A172 (cell line): Measurements from ENCODE around the gene ACYP2. TPM values are rescaled to one million over a fixed set of nuclear protein-coding genes. Genes with fewer than 3 reads are reported as not detected.
"Not testable (repeated sequence)": the region's sequence is repeated elsewhere in the genome, so short reads cannot be mapped to it uniquely, and the experiment has no call there.

Experiments
- DNase-seq: peaks from one replicate; pipeline ENCODE4 v3.0.0-alpha.2; 2015; ENCODE audit warnings: low spot score
- total RNA-seq: library from RNA; depleted of rRNA; stranded (reverse); fragments of >200 nt; shearing (Covaris generic); gene quantifications from 2 replicates; pipeline ENCODE4 v1.2.3, GENCODE V29; 2014; rRNA removed

The ACYP2 gene
- 6.4 and 8.9 TPM in 2 replicates for total RNA-seq

DNA sequence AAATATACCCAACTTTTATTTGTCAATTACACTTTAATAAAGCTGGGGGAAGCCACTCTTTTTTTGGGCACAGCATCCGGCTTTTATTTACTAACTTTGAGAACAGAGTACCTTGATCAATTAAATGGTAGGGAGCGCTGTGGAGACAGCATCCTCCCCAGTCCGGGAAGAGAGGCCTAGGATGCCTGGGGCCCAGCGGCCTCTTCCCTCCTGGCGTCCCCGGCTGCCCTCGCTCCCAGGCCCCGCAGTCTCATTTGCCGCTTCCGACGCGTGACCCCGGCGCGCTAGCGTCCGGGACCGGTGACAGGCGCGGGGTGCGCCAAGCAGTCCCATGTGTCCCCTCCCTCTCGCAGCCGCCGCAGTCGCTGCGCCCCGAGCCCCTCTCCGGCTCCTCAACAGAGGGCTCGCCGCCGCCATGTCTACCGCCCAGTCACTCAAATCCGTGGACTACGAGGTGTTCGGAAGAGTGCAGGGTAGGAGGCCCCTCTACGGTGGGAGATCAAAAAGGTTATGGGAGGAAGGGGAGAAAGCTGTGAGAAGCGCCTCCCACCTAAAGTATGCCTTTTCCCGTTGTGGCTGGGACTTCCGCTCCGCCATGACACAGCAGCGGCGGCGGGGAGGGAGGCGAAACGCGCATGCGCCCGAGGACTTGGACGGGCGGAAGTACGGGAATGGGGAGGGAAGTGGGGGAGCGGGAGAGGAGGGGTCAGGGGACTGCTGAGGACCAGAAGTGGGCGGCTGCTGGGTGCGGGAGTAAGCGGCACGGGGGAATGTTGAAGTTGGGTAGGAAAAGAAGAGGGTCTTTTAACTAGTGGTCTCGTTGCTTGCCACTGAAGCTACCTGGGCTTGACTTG lies at the start of gene ACYP2:
Gene ACYP2 (plus strand): TSS at position 332 of the 854 bp plus-strand sequence.
- DNase-seq, result peak; percentile 89

DNA sequence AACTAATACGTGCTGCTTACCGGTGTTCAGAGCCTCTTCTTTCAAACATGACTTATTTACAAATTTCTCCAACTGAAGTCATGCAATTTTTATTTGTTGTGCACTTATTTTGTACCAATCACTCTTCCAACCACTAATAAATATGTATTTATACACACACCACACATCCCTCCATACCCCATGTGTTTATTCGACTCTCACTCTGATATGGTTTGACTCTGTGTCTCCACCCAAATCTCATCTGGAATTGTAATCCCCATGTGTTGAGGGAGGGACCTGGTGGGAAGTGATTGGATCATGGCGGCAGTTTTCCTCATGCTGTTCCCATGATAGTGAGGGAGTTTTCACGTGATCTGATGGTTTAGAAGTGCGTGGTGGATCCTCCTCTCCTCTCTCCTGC lies 49.5 kb upstream of the ACYP2 start:
- DNase-seq, result no peak

DNA sequence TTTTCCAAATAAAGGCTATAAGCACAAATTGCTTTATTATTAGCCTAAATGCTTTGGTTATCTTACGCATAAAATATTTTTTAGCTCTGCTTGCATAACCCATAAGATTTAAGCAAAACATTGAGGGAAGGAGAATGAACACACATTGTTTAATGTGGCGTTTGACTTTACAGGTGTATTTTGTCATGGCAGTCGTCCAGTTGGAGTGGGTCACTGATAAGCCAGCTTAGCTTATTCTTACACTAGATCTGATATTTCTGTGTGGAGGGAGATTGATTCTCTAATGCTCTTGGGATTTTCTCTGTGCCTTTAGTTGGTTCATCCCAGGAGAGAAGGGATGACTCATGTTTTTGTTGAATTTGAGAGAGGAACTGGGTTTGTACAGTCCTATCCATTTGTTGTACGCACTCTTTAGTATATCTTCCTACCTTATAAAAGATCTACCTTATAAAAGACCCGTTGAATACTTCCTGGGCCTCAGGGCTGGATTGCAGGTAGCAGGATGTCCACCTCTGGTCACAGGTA lies 47.5 kb upstream of the ACYP2 start:
- no peak for DNase-seq

DNA sequence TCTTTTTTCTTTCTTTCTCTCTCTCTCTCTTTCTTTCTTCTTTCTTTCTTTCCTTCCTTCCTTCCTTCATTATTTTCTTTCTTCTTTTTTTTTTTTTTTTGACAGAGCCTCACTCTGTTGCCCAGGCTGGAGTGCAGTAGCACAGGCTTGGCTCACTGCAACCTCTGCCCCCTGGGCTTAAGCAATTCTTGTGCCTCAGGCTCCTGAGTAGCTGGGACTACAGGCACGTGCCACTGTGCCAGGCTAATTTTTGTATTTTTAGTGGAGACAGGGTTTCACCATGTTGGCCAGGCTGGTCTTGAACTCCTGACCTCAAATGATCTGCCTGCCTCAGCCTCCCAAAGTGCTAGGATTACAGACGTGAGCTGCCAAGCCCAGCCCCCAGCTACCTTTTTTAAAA lies 42.9 kb upstream of the ACYP2 start:
- not testable (repeated sequence) for DNase-seq

DNA sequence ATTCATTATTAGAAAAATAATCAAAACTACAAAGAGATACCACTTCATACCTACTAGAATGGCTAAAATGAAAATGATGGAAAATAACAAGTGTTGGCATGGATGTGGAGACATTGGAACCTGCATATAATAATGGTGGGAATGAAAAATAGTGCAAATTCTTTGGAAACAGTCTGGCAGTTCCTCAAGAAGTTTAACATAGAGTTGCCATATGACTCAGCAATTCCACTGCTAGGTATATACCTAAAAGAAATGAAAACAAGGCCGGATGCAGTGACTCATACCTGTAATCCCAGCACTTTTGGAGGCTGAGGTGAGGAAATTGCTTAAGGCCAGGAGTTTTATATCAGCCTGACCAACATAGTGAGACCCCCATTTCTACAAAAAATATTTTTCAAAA lies 41.6 kb upstream of the ACYP2 start:
- DNase-seq, result peak; percentile 94

DNA sequence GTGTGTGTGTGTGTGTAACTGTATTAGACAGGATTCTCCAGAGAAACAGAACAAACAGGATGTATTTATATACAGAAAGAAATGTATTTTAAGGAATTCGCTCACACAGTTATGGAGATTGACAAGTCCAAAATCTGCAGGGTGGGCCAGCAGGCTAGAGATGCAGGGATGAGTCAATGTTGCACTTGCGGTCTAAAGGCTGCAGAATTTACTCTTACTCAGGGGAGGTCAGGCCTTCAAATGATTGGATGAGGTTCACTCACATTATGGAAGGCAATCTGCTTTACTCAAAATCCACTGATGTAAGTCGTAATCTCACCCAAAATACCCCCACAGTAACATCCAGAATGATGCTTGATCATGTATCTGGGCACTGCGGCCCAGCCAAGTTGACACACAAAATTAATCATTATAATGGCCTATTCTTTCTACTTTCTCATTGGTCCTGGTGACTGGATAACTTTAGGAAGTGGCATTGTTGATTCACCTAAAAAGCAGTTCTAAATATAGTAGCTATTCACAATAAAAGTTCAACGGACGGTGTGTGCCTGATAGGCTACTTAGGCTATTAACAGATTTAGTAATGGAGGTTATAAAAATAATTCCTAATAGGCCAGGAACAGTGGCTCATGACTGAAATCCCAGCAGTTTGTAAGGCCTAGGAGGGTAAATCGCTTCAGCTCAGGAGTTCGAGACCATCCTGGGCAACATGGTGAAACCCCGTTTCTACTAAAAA lies 40.6 kb upstream of the ACYP2 start:
- DNase-seq, result peak; percentile 91

DNA sequence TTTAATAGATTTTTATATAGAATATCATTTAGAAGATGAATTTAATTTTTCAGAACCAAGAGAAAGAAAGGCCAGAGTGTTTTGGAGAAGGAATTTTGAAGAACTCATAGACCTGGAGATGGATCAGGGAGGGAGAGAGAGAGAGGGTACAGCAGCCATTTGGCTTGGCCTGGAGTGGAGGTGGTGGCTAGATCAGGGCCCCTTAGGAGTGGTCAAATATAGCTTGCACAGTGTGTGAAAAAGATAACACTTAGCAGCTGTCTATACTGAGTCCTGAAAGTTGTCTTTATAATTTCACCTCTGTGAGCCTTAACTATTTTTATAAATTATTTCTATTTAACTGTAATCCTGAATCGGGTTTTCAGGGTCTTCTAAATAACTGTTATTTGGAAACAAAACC lies 38.8 kb upstream of the ACYP2 start:
- DNase-seq, result no peak

DNA sequence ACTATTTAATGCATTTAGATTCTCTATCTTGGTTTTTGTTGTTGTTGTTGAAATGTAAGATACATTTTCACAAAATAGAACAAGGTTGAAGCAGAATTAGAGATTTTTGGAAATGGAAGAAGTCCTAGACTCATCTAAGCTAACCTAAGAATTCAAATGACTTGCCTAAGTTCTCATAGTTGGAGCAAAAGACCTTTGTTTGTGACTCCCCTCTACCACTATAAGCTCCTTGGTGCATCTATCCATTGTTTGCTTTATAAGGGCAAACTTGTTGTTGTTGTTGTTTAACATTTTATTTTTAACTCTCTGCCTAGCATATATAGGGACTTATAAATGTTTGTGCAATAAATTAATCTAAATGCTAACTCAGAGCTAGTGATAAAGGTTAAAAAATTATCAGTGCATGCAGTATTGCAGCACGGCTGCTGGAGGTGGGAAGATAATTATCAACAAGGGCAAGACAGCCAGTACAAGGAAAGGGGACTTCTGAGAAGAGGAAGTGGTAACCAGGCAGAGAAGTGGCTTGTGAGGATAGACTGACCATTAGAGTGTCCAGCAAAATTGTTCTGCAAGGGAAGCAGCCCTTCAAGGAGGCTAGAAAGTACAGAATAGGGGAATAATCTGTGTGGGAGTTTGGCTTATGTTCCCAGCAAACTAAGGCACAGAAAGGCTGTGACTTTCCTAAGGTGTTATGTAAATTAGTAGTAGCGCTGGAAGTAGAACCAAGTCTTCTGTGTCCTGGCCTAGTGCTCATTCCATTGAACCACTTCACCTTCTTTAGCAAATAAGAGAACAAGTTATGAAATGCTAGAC lies 38.1 kb upstream of the ACYP2 start:
- DNase-seq, result no peak

DNA sequence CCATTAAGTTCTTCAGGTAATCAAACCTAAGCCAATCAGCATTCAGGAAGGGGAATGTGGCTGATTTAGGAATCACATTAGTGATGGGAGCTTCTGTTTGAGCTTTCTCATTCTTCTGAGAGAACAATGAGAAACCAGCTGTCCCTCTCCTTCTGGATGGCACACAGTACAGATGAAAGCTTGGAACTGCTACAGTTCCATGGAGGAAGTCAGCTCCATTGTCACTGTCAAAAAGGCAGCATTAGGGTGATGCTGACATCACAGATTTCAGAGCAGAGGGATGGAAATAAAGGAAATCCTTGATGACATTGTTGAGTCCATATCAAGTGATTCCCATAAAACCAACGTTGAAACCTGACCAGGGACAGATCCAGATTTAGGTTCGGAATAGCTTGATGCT lies 36.1 kb upstream of the ACYP2 start:
- DNase-seq, result no peak

DNA sequence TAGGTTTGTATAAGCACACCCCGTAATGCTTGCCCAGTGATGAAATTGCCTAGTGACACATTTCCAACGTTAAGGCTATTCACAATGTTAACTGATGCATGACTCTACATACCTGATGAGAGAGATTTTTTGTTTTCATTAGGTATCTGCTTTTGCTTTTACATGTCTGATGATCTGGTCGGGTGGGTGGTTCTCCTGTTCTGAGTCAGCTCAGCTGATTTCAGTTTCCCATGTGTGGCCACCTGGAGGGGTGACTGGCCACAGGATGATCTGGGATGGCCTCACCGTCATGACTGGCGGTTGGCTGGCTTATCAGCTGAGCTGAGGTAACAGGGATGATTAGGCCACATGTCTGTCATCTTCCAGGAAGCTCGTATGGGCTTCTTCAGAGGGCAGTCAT lies 33.8 kb upstream of the ACYP2 start:
- DNase-seq, result peak; percentile 85

DNA sequence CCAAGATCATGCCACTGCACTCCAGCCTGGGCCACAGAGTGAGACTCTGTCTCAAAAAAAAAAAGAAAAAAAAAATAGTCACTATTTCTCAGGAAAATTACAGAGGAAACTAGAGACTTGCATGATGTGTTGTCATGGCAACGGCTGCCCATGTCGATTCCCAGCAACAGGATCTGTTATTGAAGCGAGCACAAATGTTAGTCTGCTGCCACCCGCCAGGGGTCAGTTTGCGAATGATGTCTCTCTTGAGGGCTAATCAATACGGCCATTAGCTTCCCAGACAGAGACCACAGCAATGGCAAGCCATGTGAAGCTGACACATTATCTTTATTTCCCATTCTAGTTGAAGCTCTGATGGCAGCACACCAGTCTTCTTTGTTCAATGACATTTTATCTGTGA lies 32.4 kb upstream of the ACYP2 start:
- no peak for DNase-seq

DNA sequence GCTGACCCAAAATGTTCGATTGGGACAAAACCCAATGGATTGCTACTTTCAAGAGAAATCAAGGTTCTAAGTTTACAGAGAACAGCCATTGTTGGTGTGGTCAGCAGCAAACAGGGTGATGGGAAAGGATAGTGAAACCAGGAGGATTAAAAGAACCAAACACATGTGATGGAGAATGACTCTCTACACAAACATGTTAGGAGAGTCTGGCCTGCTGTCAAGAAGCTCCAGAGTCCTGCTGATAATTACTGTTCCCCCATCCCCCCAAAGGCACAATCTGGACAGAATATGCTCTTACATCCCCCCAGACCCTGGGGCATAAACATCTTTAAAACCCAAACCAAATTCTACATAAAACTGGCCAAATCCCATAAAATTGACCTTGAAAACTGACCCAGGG lies 32.0 kb upstream of the ACYP2 start:
- DNase-seq, result no peak

DNA sequence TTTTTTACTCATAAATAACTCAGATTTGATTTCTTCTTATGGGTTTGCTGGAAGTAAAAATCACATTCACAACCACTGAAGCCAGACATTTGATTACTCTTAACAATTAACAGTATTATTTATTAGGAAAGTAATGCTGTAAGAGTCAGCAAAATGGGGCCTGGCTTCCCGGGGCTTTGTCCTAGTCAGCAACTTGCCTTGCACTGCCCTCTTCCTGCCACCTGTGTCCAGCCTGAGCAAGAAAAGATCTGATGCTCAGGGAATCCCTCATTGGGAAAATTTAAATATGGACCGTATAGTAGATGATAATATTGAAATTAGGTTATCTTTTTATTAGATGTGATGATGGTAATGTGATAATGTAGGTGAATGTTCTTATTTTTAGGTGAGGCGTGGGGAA lies 30.8 kb upstream of the ACYP2 start:
- peak; percentile 39 for DNase-seq

DNA sequence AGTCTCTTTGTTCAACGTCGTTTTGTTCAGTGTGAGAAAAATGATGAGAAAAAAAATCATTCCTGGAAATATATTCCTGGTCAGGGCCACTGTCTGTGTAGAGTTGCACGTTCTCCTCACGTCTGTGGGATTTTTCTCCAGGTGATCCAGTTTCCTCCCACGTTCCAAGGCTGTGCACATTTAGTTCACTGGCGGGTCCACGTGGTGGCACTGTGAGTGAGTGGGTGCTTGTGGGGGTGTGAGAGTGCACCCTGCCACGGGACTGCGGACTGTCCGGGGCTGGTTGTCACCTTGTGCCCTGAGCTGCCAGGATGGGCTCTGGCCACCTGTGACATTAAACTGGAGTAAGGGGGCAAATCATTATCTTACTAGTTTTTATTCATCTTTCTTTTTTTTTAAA lies 30.3 kb upstream of the ACYP2 start:
- no peak for DNase-seq

DNA sequence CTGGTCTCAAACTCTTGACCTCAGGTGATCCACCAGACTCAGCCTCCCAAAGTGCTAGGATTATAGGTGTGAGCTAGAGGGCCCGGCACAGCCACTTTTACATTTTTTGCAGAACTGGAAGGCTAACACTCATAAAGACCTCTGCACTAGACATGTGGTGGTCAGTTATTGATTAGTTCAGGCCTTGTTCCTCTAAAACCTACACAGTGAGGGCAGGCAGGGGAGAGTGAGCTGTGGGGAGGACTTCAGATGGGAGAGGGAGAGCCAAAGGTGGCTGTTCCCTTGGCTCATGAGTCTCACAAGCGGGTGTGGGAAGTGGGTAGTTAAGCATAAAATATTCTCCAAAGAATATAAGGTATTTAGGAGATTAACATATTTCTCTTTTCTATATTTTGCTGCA lies 29.3 kb upstream of the ACYP2 start:
- DNase-seq, result no peak

DNA sequence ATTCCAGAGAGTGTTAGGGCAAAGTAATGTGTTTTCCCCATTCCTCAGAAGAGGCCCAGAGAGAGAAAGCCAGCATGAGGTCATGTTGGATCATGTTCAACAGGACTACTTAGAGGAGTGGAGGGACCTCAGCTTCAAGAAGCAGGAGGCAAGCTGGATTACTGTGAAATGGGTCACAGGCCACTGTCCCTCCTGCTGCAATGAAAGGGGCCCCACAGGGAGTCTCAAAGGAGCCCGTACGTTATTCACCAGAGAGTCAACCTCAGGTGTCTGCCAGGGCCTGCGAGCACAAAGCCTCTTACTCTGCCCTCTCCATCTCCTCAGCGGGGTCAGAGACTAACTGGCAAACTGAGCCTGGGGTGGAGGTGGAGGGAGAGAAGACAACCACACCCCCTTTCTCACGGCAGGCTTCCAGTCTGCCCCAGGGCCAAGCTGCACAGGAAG lies 27.2 kb upstream of the ACYP2 start:
- no peak for DNase-seq

DNA sequence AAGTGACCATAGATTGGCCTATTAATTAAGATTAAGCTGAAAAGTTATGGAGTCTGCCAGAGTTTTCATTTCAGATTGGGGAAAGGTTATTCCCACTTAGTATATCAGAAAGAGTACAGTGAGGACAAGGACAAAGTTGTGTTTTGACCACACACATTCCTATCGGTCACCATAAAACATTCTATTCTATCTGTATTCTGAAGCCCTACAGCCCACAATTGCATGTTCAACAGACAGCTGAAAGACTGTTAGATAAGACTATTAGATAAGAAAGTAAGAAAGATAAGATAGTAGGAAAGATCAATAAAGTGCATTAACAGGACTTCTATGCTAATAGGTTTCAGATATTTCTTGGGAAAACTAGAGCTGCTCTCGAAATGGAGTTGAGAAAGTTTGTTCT lies 26.7 kb upstream of the ACYP2 start:
- no peak for DNase-seq

DNA sequence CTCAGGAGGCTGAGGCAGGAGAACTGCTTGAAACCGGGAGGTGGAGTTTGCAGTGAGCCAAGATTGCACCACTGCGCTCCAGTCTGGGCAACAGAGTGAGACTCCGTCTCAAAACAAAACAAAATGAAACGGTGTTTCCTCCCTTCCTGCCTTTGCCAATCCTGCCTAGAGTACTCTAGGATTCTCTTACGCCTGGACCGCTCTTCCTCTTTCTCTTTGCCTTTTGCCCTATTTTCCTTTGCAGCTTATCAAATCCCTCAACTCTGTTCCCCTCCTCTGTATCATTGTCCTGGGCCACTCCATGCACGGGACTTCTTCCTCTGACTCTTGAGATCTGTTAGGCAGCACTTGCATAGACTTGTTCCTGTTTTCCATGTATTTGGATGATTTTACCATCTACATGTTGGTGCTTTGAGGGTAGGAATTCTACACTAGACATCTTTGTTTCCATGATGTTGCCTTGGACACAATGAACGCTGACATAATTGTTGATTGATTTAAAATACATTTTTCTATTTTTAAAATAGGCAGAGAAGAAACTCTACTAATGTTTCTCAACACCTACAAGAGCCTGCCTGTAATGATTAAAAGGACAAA lies 24.8 kb upstream of the ACYP2 start:
- no peak for DNase-seq

DNA sequence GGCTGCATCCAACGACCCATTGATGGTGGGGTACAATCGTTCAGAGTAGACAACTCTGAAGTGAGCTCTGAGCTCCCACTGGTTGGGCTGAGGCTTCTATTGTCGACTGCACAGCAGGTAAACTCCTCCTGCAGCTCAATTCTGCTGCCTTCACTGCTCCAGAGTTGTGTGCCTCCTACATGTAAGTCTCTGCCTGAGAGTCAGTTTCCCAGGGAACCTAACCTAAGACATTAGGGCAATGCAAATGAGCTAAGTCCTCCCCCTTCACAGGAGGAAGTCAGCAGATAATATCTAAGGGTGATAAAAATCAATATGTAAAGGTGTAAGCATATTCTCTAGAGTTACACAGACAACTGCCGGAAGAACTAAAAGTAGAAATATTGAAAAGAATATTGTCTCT lies 22.5 kb upstream of the ACYP2 start:
- DNase-seq, result no peak

DNA sequence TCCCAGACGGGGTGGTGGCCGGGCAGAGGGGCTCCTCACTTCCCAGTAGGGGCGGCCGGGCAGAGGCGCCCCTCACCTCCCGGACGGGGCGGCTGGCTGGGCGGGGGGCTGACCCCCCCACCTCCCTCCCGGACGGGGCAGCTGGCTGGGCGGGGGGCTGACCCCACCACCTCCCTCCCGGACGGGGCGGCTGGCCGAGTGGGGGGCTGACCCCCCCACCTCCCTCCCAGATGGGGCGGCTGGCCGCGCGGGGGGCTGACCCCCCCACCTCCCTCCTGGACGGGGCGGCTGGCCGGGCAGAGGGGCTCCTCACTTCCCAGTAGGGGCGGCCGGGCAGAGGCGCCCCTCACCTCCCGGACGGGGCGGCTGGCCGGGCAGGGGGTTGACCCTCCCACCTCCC lies 20.0 kb upstream of the ACYP2 start:
- not testable (repeated sequence) for DNase-seq

DNA sequence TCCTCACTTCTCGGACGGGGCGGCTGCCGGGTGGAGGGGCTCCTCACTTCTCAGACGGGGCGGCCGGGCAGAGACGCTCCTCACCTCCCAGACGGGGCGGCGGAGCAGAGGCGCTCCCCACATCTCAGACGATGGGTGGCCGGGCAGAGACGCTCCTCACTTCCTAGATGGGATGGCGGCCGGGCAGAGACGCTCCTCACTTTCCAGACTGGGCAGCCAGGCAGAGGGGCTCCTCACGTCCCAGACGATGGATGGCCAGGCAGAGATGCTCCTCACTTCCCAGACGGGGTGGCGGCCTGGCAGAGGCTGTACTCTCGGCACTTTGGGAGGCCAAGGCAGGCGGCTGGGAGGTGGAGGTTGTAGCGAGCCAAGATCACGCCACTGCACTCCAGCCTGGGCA lies 19.3 kb upstream of the ACYP2 start:
- not testable (repeated sequence) for DNase-seq

DNA sequence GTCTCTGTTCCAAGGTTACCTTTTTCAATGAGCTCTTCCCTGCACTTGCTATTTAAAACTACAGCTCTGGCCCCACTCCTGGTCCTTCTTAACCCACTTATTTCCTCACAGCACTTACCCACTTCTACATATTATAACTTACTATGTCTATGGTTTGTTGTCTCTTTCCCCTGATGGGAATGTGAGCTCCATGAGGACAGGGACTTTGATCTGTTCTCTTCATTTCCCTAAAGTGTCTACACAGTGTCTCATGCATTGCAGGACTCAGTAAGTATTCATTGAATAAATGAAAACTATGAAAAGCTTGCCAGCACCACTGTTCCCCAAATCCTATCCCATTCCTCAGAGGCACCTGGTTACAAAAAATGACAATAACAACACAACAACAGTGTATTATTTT lies 18.3 kb upstream of the ACYP2 start:
- DNase-seq, result no peak
